AG04450 (cell line): ENCODE results near the gene DNAH1. TPM values are rescaled to one million over a fixed set of nuclear protein-coding genes. Genes with fewer than 3 reads are reported as not detected.

Source experiments
- CTCF ChIA-PET: fragments of 300-600, 350-600 bp; formaldehyde crosslinking; extraction: SDS; loops from one replicate; lab custom pipeline; 2022; ENCODE audit warnings: antibody characterized with exemption, inconsistent platforms; lab: Charles Lee
- POLR2A ChIA-PET: fragments of 350-600 bp; formaldehyde crosslinking; extraction: SDS; loops from one replicate; lab custom pipeline; 2021; ENCODE audit warnings: antibody characterized with exemption, inconsistent platforms; lab: Yijun Ruan, JAX
- DNase-seq: peaks from one replicate; pipeline ENCODE4 v3.0.0-alpha.2; 2011; ENCODE audit warnings: low read depth, low spot score
- H3K27ac ChIP-seq: one replicate; pipeline ENCODE4 v1.5.1; 2012; ENCODE audit warnings: low read depth, low read length, control low read depth
- H3K27me3 ChIP-seq: one replicate; pipeline ENCODE4 v1.6.0; 2012; ENCODE audit warnings: low read length; ENCODE audit not compliant: control insufficient read depth, insufficient read depth
- H3K4me3 ChIP-seq: 2 replicates; pipeline ENCODE4 v1.5.1; 2011; ENCODE audit warnings: mild to moderate bottlenecking, low read depth, low read length, control low read depth
- H3K9me3 ChIP-seq: 2 replicates; pipeline ENCODE4 v1.5.1; 2012; ENCODE audit warnings: low read length; ENCODE audit not compliant: control insufficient read depth, insufficient read depth
- polyA plus RNA-seq: library from polyadenylated mRNA; depleted of rRNA; stranded (reverse); fragments of >200 nt; gene quantifications from 2 replicates; pipeline ENCODE4 v1.2.3, GENCODE V29; 2011
- TF ChIP-seq, protein P1 (sequence below): IDR thresholded peaks from 2 replicates; pipeline ENCODE4 v1.5.1; 2011; ENCODE audit warnings: low read depth, low read length, control low read depth, inconsistent platforms

The DNAH1 gene
- polyA plus RNA-seq, 1 experiment, result 1.4 TPM

DNA sequence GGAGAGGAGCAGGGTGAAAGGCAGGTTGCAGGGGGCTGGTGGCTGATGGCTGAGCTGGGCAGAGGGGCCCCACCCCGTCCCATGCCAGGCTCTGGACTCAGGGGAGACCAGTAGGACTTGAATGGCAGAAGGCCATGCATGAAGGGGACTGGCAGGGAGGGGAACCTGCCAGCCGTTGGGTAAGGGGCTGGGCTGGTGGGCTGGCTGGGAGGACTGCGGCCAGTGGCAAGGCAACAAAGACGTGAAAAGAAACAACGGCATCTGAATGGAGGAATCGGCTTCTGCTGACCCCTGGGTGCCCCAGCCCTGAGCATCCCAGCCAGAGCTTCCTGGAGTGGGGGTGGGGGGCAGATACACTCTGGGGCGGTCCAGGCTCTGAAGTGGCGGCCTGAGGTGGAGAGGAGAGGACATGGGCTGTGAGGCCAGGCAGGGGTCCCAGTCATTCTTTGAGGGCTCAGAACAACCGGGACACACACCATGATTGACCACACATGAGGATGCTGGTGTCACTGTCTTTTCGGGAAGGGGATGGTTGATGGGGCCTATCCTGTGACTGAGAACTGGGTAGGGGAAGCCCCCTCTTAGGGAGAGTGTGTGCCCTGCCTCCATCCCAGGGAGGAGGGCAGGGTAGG lies 16.8 kb upstream of the DNAH1 start:
- TF ChIP-seq, protein P1, sequence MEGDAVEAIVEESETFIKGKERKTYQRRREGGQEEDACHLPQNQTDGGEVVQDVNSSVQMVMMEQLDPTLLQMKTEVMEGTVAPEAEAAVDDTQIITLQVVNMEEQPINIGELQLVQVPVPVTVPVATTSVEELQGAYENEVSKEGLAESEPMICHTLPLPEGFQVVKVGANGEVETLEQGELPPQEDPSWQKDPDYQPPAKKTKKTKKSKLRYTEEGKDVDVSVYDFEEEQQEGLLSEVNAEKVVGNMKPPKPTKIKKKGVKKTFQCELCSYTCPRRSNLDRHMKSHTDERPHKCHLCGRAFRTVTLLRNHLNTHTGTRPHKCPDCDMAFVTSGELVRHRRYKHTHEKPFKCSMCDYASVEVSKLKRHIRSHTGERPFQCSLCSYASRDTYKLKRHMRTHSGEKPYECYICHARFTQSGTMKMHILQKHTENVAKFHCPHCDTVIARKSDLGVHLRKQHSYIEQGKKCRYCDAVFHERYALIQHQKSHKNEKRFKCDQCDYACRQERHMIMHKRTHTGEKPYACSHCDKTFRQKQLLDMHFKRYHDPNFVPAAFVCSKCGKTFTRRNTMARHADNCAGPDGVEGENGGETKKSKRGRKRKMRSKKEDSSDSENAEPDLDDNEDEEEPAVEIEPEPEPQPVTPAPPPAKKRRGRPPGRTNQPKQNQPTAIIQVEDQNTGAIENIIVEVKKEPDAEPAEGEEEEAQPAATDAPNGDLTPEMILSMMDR, result no peak
- Histone ChIP-seq H3K4me3 (no peak overlapping the region), H3K9me3 (no peaks in the 10 kb centered on the region; the same call in 1 of the 2 replicates), H3K27me3 (peaks cover 3% of the 10 kb centered on the region), H3K27ac (no peak overlapping the region)
- no peak for DNase-seq
- CTCF ChIA-PET, result interaction anchor here (0.6 to 1.2 kb wide), 4 partner anchors 40 to 151 kb away, joined by 3 to 6 read pairs (median 4); no protein-coding TSS in a partner anchor
- POLR2A ChIA-PET, result no interaction called here

DNA sequence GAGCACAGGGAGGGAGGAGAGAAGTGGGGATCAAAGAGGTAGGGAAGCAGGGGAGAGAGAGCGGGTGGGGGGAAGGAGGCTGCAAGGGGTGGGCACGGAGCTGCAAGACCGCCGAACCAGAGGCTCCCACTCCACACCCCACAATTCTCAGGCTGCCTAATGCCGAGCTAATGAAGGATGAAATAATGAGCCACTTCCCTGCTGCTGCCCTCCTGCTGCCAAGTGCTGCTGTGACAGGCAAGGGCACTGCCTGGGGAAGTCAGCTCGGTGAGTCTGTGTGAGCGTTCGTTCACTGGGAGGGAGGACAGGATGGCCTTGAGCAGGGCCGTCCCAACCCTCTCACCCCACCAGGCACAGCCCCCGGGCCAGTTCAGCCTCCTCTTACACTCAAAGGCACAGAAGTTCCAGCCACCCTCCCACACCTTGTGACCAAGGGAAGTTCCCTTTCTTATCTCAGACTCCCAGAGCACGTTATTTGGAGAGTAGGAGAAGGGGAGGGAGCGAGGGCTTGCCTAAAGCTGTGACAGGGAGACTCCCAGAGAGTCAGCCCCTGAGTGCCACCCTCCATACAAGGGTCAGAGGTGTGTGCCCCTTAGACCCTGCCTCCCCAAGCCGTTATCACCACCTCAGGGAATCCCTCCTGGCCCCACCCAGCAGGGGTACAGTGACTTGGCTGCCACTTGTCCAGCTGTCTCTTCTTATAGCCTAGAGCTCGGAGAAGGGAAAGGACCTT lies 16.1 kb upstream of the DNAH1 start:
- TF ChIP-seq, protein P1, result 0 out of 2 replicates have a peak, but pooled peaks have one; percentile 14
- peaks cover 3% of the 10 kb centered on the region for H3K27me3 ChIP-seq
- DNase-seq, result no peak
- H3K27ac ChIP-seq, result no peak overlapping the region
- H3K9me3 ChIP-seq, result no peaks in the 10 kb centered on the region; the same call in 1 of the 2 replicates
- ChIA-PET CTCF (interaction anchor here (0.6 to 1.2 kb wide), 4 partner anchors 39 to 112 kb away, joined by 4 to 6 read pairs (median 4); no protein-coding TSS in a partner anchor), POLR2A (interaction anchor here (0.6 to 1.5 kb wide), 3 partner anchors 13 to 112 kb away, joined by 3 to 4 read pairs (median 3); partner anchors contain the start of genes GLYCTK and WDR82)
- no peak overlapping the region for H3K4me3 ChIP-seq

DNA sequence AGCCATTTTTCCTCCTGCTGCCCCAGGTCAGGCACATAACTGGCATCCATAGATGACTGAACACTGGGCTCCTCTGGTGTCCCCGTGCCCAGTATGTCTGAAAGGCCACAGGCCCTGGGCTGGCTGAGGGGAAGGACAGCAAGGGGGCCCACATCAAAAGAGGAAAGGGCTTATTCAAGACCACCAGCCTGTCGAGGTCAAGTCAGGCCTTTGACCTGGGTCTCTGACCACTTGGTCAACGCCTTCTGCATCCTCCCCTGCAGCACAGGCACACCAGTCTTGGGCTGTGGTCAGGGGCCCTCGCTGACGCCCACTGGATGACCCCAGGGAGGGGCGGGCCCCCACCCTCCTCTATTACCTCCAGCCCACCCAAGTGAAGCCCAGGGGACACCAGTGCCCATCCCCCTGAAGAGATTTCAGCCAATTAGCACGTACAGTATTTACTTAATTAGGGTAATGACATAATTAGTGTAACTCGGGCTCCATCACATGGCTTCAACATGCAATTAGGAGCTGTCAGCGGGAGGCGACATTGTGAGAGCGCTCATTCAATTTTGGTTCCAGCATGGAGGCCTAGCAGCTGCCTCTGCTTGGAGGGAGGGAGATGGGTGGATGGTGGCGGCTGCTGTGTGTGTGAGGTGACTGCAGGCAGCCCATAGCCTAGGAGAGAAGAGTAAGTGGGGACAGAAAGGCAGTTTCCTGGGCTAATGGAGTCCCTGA lies 13.5 kb upstream of the DNAH1 start:
- Histone ChIP-seq H3K27ac (no peak overlapping the region), H3K27me3 (peaks cover 3% of the 10 kb centered on the region), H3K4me3 (no peak overlapping the region), H3K9me3 (no peaks in the 10 kb centered on the region; the same call in 1 of the 2 replicates)
- CTCF ChIA-PET, result no interaction called here
- TF ChIP-seq, protein P1, result no peak
- no peak for DNase-seq
- POLR2A ChIA-PET, result no interaction called here

DNA sequence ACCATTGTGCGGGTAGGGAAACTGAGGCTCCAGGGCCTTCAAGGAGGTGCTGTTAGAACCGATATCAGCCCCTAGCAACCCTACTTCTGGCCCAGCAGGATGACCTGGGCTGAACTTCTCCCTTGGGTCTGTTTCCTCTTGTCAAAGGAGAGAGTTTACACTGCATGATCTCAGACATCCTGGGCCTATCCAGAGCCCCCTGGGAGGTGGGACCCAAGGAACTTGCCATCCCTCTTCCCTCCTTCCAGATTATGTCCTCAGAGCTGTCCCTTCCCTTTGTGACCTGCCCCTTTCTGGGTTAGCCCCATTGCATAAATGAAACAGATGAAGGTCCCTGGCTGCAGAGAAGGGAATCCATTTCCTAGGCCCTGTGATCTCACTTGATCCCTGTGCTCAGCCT lies 12.3 kb upstream of the DNAH1 start:
- POLR2A ChIA-PET, result no interaction called here
- Histone ChIP-seq H3K4me3 (no peak overlapping the region), H3K9me3 (no peaks in the 10 kb centered on the region; the same call in 1 of the 2 replicates), H3K27ac (no peak overlapping the region), H3K27me3 (peaks cover 3% of the 10 kb centered on the region)
- TF ChIP-seq, protein P1, result no peak
- CTCF ChIA-PET, result no interaction called here
- no peak for DNase-seq
